ENCODE data around the gene CDH15.

CDH15 gene

DNA sequence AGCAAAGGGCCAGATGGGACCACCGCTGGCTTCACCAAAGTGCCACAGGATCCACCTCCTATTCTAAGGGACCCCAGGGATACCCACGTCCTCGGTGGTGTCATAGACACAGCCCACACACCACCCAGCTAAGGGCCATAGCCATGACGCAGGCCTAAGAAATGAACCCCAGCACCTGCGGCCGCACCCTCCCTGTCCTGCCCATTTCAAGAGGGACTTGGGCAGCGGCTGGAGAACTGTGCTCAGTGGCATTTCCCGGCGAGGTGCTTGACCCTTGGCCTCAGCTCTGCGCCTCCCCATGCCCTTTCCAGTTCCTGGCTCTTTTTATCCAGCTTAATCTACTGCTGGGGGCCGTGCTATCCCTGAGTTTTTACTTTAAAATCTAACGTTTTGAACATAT is 73.2 kb downstream of the CDH15 start:
- DNase-seq = no peak
